HepG2 (cell line): ENCODE data around the gene MTA3. TPM values are rescaled to one million over a fixed set of nuclear protein-coding genes. Genes with fewer than 3 reads are reported as not detected.
A peak's percentile ranks its signal among the peaks of the same experiment; 100 is the strongest.

Experiments
- ATAC-seq: fragments of 200-7000 bp; cut with Tn5 transposase; 3 replicates; pipeline ENCODE4 v1.9.1; 2020; ENCODE audit warnings: mild to moderate bottlenecking, moderate library complexity
- BruUV-seq: library from RNA; stranded (reverse); fragments of 400-500 nt; replicated peaks from 2 replicates; lab custom pipeline; 2021; lab: Mats Ljungman, UMichigan
- CTCF ChIA-PET: fragments of 300-600 bp; formaldehyde crosslinking; extraction: SDS; loops from one replicate; lab custom pipeline; 2021; ENCODE audit warnings: low total read pairs, inconsistent platforms, low intra/inter-chr PET ratio; lab: Yijun Ruan, JAX
- POLR2A ChIA-PET: fragments of 350-600 bp; sonication (Branson Sonifier 250); formaldehyde crosslinking; loops from one replicate; lab custom pipeline; 2020; ENCODE audit warnings: antibody characterized with exemption, inconsistent platforms; lab: Yijun Ruan, JAX
- DNase-seq: peaks from one replicate; pipeline ENCODE4 v3.0.0-alpha.2; 2015; ENCODE audit warnings: low spot score
- FAIRE-seq: peaks from 3 replicates; lab custom pipeline; 2011; peaks lifted over from hg19 to GRCh38; lab: Jason Lieb, UNC
- H2AFZ ChIP-seq: one replicate; pipeline ENCODE4 v1.6.1; 2011; ENCODE audit warnings: low read length, inconsistent platforms
- H3K27ac ChIP-seq: fragments of 300-600 bp; 3 replicates; pipeline ENCODE4 v1.8.0; 2011; ENCODE audit warnings: mixed run types, mild to moderate bottlenecking, mixed read lengths, low read length, inconsistent platforms; ENCODE audit not compliant: insufficient read depth; ENCODE audit errors: extremely low read length
- H3K27me3 ChIP-seq, 2 experiments: fragments of 200-600 bp in 1 of 2; 2 replicates in 1 of 2; 3 replicates in 1 of 2; pipeline versions ENCODE4 v1.6.0 to v1.8.0; 2011; ENCODE audit warnings: low read length in 2 of 2, mild to moderate bottlenecking in 2 of 2, moderate library complexity in 2 of 2, inconsistent platforms in 1 of 2; ENCODE audit not compliant: insufficient read depth in 2 of 2, control insufficient read depth in 1 of 2
- H3K36me3 ChIP-seq, 2 experiments: fragments of 200-600 bp in 1 of 2; replicated peaks in 1 of 2; 2 replicates in 1 of 2; 3 replicates in 1 of 2; pipeline versions ENCODE4 v1.5.1 to v1.8.0; 2011; ENCODE audit warnings: low read length in 2 of 2, inconsistent platforms in 1 of 2; ENCODE audit not compliant: insufficient read depth in 2 of 2, control insufficient read depth in 1 of 2
- H3K4me1 ChIP-seq: 2 replicates; pipeline ENCODE4 v1.5.1; 2012; ENCODE audit warnings: low read length, inconsistent platforms; ENCODE audit not compliant: insufficient read depth
- H3K4me2 ChIP-seq: 2 replicates; pipeline ENCODE4 v1.6.0; 2011; ENCODE audit warnings: low read depth, low read length, inconsistent platforms
- H3K4me3 ChIP-seq, 3 experiments: fragments of 200-600 bp in 1 of 3; sonication (generic), shearing (Covaris generic) in 1 of 3; replicated peaks in 1 of 3; 2 replicates each; pipeline ENCODE4 v1.5.1; 2011 to 2016; ENCODE audit warnings: low read length in 3 of 3, inconsistent platforms in 2 of 3, low read depth in 2 of 3, mild to moderate bottlenecking in 2 of 3, control low read depth in 1 of 3, mixed read lengths in 1 of 3; ENCODE audit not compliant: insufficient read depth in 1 of 3
- H3K79me2 ChIP-seq: one replicate; pipeline ENCODE4 v1.6.1; 2011; ENCODE audit warnings: low read length, inconsistent platforms; ENCODE audit not compliant: insufficient read depth
- H3K9ac ChIP-seq: 2 replicates; pipeline ENCODE4 v1.6.0; 2011; ENCODE audit warnings: mild to moderate bottlenecking, low read depth, low read length, inconsistent platforms; ENCODE audit not compliant: insufficient read depth
- H3K9me3 ChIP-seq: 2 replicates; pipeline ENCODE4 v1.5.1; 2012; ENCODE audit warnings: mild to moderate bottlenecking, low read length
- H4K20me1 ChIP-seq: 2 replicates; pipeline ENCODE4 v1.6.0; 2011; ENCODE audit warnings: inconsistent platforms, mild to moderate bottlenecking, low read length, moderate library complexity; ENCODE audit not compliant: insufficient read depth
- CBX2 ChIP-seq, 2 experiments: fragments of 200-600 bp in 1 of 2; sonication (generic); formaldehyde crosslinking in 1 of 2; IDR thresholded peaks; 2 replicates each; pipeline versions ENCODE4 v1.7.0 to v1.8.1; 2018 to 2022; ENCODE audit warnings: low read depth in 2 of 2, low read length in 1 of 2, mild to moderate bottlenecking in 1 of 2, missing genetic modification reagents in 1 of 2
- GPBP1L1 ChIP-seq: sonication (generic); formaldehyde crosslinking; IDR thresholded peaks from 2 replicates; pipeline ENCODE4 v1.5.0; 2020; ENCODE audit warnings: mild to moderate bottlenecking, missing genetic modification reagents
- GTF2F1 ChIP-seq: fragments of 150-350 bp; IDR thresholded peaks from 2 replicates; pipeline ENCODE4 v1.6.1; 2014; ENCODE audit warnings: low read length
- KAT7 ChIP-seq: IDR thresholded peaks from 2 replicates; pipeline ENCODE4 v1.6.1; 2018; ENCODE audit warnings: borderline replicate concordance, missing compliant biosample characterization
- MLXIP ChIP-seq: sonication (generic); formaldehyde crosslinking; IDR thresholded peaks from 2 replicates; pipeline ENCODE4 v1.9.0; 2021; ENCODE audit warnings: missing genetic modification reagents, borderline replicate concordance
- PBX3 ChIP-seq: sonication (generic); formaldehyde crosslinking; IDR thresholded peaks from 2 replicates; pipeline ENCODE4 v1.8.1; 2023; ENCODE audit warnings: missing genetic modification reagents, inconsistent platforms, borderline replicate concordance
- SSRP1 ChIP-seq: IDR thresholded peaks from 2 replicates; pipeline ENCODE4 v1.6.1; 2016; ENCODE audit warnings: control low read depth
- THRA ChIP-seq: sonication (generic); formaldehyde crosslinking; IDR thresholded peaks from 2 replicates; pipeline ENCODE4 v1.4.0; 2020; ENCODE audit warnings: missing genetic modification reagents, borderline replicate concordance
- UBTF ChIP-seq: sonication (generic); formaldehyde crosslinking; IDR thresholded peaks from 2 replicates; pipeline ENCODE4 v1.4.0; 2020; ENCODE audit warnings: mild to moderate bottlenecking, missing genetic modification reagents
- ZNF253 ChIP-seq: sonication (generic); formaldehyde crosslinking; IDR thresholded peaks from 2 replicates; pipeline ENCODE4 v1.8.0; 2022; ENCODE audit warnings: mild to moderate bottlenecking, missing genetic modification reagents, borderline replicate concordance
- ZNF331 ChIP-seq: sonication (generic); formaldehyde crosslinking; IDR thresholded peaks from 2 replicates; pipeline ENCODE4 v1.4.0; 2020; ENCODE audit warnings: missing genetic modification reagents
- ZNF709 ChIP-seq: sonication (generic); formaldehyde crosslinking; IDR thresholded peaks from 2 replicates; pipeline ENCODE4 v1.5.0; 2020; ENCODE audit warnings: mild to moderate bottlenecking, missing genetic modification reagents
- WGBS: methylation state at CpG from one replicate; pipeline ENCODE4 v1.1.6; 2017; ENCODE audit warnings: low lambda C conversion rate; 5-methylcytosine and 5-hydroxymethylcytosine counted together
- in situ Hi-C: cut with HindIII; loops from 2 replicates; pipeline ENCODE4 v1.10.0; 2017; ENCODE audit warnings: low pct_unique_long_range_greater_than_20kb; ENCODE audit not compliant: extremely low pct_ligation_motif_present
- intact Hi-C: fragments of 100-400 bp; cut with micrococcal nuclease; formaldehyde crosslinking; loops from one replicate; pipeline ENCODE4 v1.10.0; 2022; ENCODE audit not compliant: unreplicated experiment
- polyA plus RNA-seq, 8 experiments: library from polyadenylated mRNA; depleted of rRNA in 3 of 8; stranded (reverse) in 7 of 8; unstranded in 1 of 8; fragments of >200 nt; fragmentation: Illumina TruSeq in 4 of 8; extraction: Trizol in 4 of 8; gene quantifications; 2 replicates each; pipeline versions ENCODE4 v1.2.1 to v1.2.3, GENCODE V29; 2011 to 2016; ENCODE audit warnings: low read depth in 4 of 8, missing spikeins in 1 of 8, mixed read lengths in 1 of 8; ENCODE audit not compliant: insufficient read depth in 1 of 8
- total RNA-seq, 5 experiments: library from RNA; depleted of rRNA; stranded (reverse); fragments of >200 nt; fragmentation: Illumina TruSeq; extraction: Trizol; gene quantifications; 2 replicates each; pipeline ENCODE4 v1.2.3, GENCODE V29; 2016; ENCODE audit warnings: low read depth in 1 of 5

Gene MTA3
- total and polyA plus RNA-seq, 2 of the 13 experiments (the other 11 are each of a cell fraction or from before 2014, with no cell fraction given): 48.8 to 77.8 TPM

GRCh38 chr2:42663106-42663780 is 94.8 kb downstream of the MTA3 start:
- H3K9ac ChIP-seq: no peak overlapping the region
- no peak overlapping the region for H3K4me3 ChIP-seq
- WGBS: 62% methylated on average over 3 of the region's 3 CpGs
- peak; percentile 80 for DNase-seq
- no peaks in the 10 kb centered on the region for H3K27me3 ChIP-seq
- no peak overlapping the region for H2AFZ ChIP-seq
- no peak overlapping the region for H3K4me2 ChIP-seq
- ChIA-PET POLR2A (interaction anchor here (0.9 to 1.4 kb wide), 4 partner anchors 12 to 170 kb away, joined by 3 to 5 read pairs (median 3); partner anchors contain the start of genes HAAO and KCNG3), CTCF (interaction anchor here (0.7 to 4.2 kb wide), 3 partner anchors 150 to 278 kb away, joined by 4 to 28 read pairs (median 26); partner anchors contain the start of gene KCNG3)
- H3K27ac ChIP-seq: no peak overlapping the region
- intact Hi-C loops: loop anchor here (1.0 to 5.0 kb wide), 6 partner anchors 94 to 811 kb away; partner anchors contain the start of genes COX7A2L and MTA3
- FAIRE-seq: peak; percentile 95
- H3K9me3 ChIP-seq: no peaks in the 10 kb centered on the region
- BruUV-seq: no TSS peak
- ATAC-seq: peak; percentile 98
- H4K20me1 ChIP-seq: no peaks in the 10 kb centered on the region
- in situ Hi-C loops: loop anchor here (5.0 to 25.0 kb wide), 3 partner anchors 171 to 801 kb away; partner anchors contain the start of gene KCNG3
- H3K36me3 ChIP-seq: peaks cover 11 to 51% of the 10 kb centered on the region in 2 experiments
- H3K4me1 ChIP-seq: peaks cover 4% of the 10 kb centered on the region; the same call in 1 of the 2 replicates
- H3K79me2 ChIP-seq: peaks cover 4% of the 10 kb centered on the region
- TF ChIP-seq SSRP1 (CRISPR knock-in tag) (peak; percentile 93), ZNF709 (CRISPR knock-in tag) (no peak), CBX2 (IDR thresholded peaks at IDR 0.05; ENCODE audit: low read depth, low read length) (no peak), CBX2 (CRISPR knock-in tag; IDR thresholded peaks at IDR 0.05; ENCODE audit: low read depth) (no peak), GPBP1L1 (no peak), ZNF253 (no peak), THRA (CRISPR knock-in tag) (no peak), UBTF (CRISPR knock-in tag) (no peak), KAT7 (CRISPR knock-in tag) (no peak), ZNF331 (CRISPR knock-in tag) (0 out of 2 replicates have a peak, but pooled peaks have one; percentile 27), MLXIP (CRISPR knock-in tag) (no peak), GTF2F1 (no peak), PBX3 (CRISPR knock-in tag) (no peak)
